ENCODE measurements around the gene ENKUR.

The ENKUR gene

GRCh38 chr10:24969841-24970281 is 46.1 kb downstream of the ENKUR start:
- TF ChIP-seq POLR2AphosphoS5 (IDR thresholded peaks at IDR 0.05; ENCODE audit: low read depth, low read length), result no peak

- TF ChIP-seq REST (IDR thresholded peaks at IDR 0.05; ENCODE audit: insufficient read depth in 1 of 2, low read depth in 2 of 2, low read length in 2 of 2), result no peak
- TF ChIP-seq TAF1 (IDR thresholded peaks at IDR 0.05; ENCODE audit: borderline replicate concordance, insufficient read depth, low read length), result no peak
- no peak for TF ChIP-seq SIN3A (IDR thresholded peaks at IDR 0.05; ENCODE audit: borderline replicate concordance, insufficient read depth, low read length)
- TF ChIP-seq FOXP2 (optimal IDR thresholded peaks at IDR 0.05; ENCODE audit: borderline replicate concordance, extremely low read depth, extremely low read length, insufficient read depth), result no peak
- no peak for TF ChIP-seq POLR2AphosphoS5 (IDR thresholded peaks at IDR 0.05; ENCODE audit: low read depth, low read length)
These were observed 47.6 kb downstream of the ENKUR start for GRCh38 chr10:24968349-24968748.

- no peak for TF ChIP-seq POLR2AphosphoS5 (IDR thresholded peaks at IDR 0.05; ENCODE audit: low read depth, low read length)
- no peak for TF ChIP-seq TAF1 (IDR thresholded peaks at IDR 0.05; ENCODE audit: borderline replicate concordance, insufficient read depth, low read length)
- no peak for TF ChIP-seq FOXP2 (optimal IDR thresholded peaks at IDR 0.05; ENCODE audit: borderline replicate concordance, extremely low read depth, extremely low read length, insufficient read depth)
- no peak for TF ChIP-seq REST (IDR thresholded peaks at IDR 0.05; ENCODE audit: insufficient read depth in 1 of 2, low read depth in 2 of 2, low read length in 2 of 2)
- TF ChIP-seq SIN3A (IDR thresholded peaks at IDR 0.05; ENCODE audit: borderline replicate concordance, insufficient read depth, low read length), result no peak
These were observed 48.9 kb downstream of the ENKUR start for GRCh38 chr10:24966962-24967481.

GRCh38 chr10:24965051-24965450 is 50.9 kb downstream of the ENKUR start:
- TF ChIP-seq POLR2AphosphoS5 (IDR thresholded peaks at IDR 0.05; ENCODE audit: low read depth, low read length), result no peak
- TF ChIP-seq SIN3A (IDR thresholded peaks at IDR 0.05; ENCODE audit: borderline replicate concordance, insufficient read depth, low read length), result no peak
- no peak for TF ChIP-seq REST (IDR thresholded peaks at IDR 0.05; ENCODE audit: insufficient read depth in 1 of 2, low read depth in 2 of 2, low read length in 2 of 2)
- TF ChIP-seq FOXP2 (optimal IDR thresholded peaks at IDR 0.05; ENCODE audit: borderline replicate concordance, extremely low read depth, extremely low read length, insufficient read depth), result no peak
- no peak for TF ChIP-seq TAF1 (IDR thresholded peaks at IDR 0.05; ENCODE audit: borderline replicate concordance, insufficient read depth, low read length)

- no peak for TF ChIP-seq TAF1 (IDR thresholded peaks at IDR 0.05; ENCODE audit: borderline replicate concordance, insufficient read depth, low read length)
- no peak for TF ChIP-seq FOXP2 (optimal IDR thresholded peaks at IDR 0.05; ENCODE audit: borderline replicate concordance, extremely low read depth, extremely low read length, insufficient read depth)
- no peak for TF ChIP-seq REST (IDR thresholded peaks at IDR 0.05; ENCODE audit: insufficient read depth in 1 of 2, low read depth in 2 of 2, low read length in 2 of 2)
- no peak for TF ChIP-seq POLR2AphosphoS5 (IDR thresholded peaks at IDR 0.05; ENCODE audit: low read depth, low read length)
- TF ChIP-seq SIN3A (IDR thresholded peaks at IDR 0.05; ENCODE audit: borderline replicate concordance, insufficient read depth, low read length), result no peak
These were observed 52.4 kb downstream of the ENKUR start for GRCh38 chr10:24963521-24964041.
